Bronchial epithelial cell (primary cell): ENCODE data around the gene PRMT2. TPM values are rescaled to one million over a fixed set of nuclear protein-coding genes. Genes with fewer than 3 reads are reported as not detected.
"Not testable (repeated sequence)": the region's sequence is repeated elsewhere in the genome, so short reads cannot be mapped to it uniquely, and the experiment has no call there.

ENCODE experiments used
- DNase-seq: peaks from one replicate; pipeline ENCODE4 v3.0.0-alpha.2; 2010; ENCODE audit warnings: low read depth
- FAIRE-seq: peaks from 2 replicates; lab custom pipeline; 2011; peaks lifted over from hg19 to GRCh38; lab: Jason Lieb, UNC
- H3K27me3 ChIP-seq: 2 replicates; pipeline ENCODE4 v1.5.1; 2011; ENCODE audit warnings: low read length; ENCODE audit not compliant: control insufficient read depth, insufficient read depth
- H3K36me3 ChIP-seq: 2 replicates; pipeline ENCODE4 v1.5.1; 2011; ENCODE audit warnings: low read length; ENCODE audit not compliant: control insufficient read depth, insufficient read depth
- H3K4me3 ChIP-seq: 2 replicates; pipeline ENCODE4 v1.5.1; 2011; ENCODE audit warnings: mild to moderate bottlenecking, low read depth, low read length, control low read depth
- CTCF ChIP-seq: IDR thresholded peaks from 2 replicates; pipeline ENCODE4 v1.5.1; 2011; ENCODE audit warnings: mild to moderate bottlenecking, moderate library complexity, low read length, control low read depth, inconsistent platforms; ENCODE audit not compliant: insufficient read depth, severe bottlenecking
- total RNA-seq: library from RNA; depleted of rRNA; stranded (reverse); fragments of >200 nt; gene quantifications from 2 replicates; pipeline ENCODE4 v1.2.1, GENCODE V29; 2014

Gene PRMT2
- total RNA-seq, 1 donor from 2014 or later, result 112 TPM

GRCh38 chr21:46668381-46668780 lies 32.9 kb downstream of the PRMT2 start:
- peaks cover 1% of the 10 kb centered on the region for H3K36me3 ChIP-seq
- no peak for TF ChIP-seq CTCF
- DNase-seq (no peak), FAIRE-seq (no peak)
- H3K27me3 ChIP-seq, result no peaks in the 10 kb centered on the region
- H3K4me3 ChIP-seq, result peak overlapping the region; percentile 56

- FAIRE-seq, result not testable (repeated sequence)
These were observed 33.4 kb downstream of the PRMT2 start for GRCh38 chr21:46668904-46669303.

DNA sequence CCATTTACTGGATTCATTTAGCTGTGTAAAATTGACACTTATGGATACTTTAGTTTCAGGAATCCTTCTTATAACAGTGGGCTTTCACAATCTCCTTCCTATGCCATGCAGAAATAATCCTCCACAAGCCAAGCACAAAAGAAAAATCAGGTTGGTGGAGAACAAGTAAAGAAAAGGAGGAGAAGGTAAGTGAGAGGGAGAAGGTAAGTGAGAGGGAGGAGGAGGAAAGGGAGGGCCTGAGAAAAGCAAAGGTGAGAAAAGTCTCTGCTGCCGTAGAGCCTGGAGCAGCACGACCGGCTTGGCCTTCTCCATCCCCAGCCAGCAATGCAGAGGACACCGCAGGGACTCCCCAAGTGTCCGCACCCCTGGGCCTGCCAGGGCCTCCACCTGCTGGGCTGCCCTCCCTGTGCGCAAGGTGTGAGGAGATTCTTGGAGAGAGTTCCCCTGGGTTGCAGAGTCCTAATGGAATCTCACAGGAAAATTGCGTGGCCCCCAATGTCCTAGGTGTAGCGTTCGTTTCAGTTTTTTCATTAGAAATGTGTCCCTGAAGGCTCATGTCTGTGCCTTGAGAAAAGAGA lies 39.0 kb downstream of the PRMT2 start:
- TF ChIP-seq CTCF, result no peak
- Histone ChIP-seq H3K27me3 (no peaks in the 10 kb centered on the region), H3K4me3 (no peak overlapping the region), H3K36me3 (no peaks in the 10 kb centered on the region)
- DNase-seq (no peak), FAIRE-seq (no peak)

More at GRCh38 chr21:46668904-46669303, 33.4 kb downstream of the PRMT2 start:
- DNase-seq, H3K4me3 ChIP-seq, H3K27me3 ChIP-seq, H3K36me3 ChIP-seq: not testable (repeated sequence)

DNA sequence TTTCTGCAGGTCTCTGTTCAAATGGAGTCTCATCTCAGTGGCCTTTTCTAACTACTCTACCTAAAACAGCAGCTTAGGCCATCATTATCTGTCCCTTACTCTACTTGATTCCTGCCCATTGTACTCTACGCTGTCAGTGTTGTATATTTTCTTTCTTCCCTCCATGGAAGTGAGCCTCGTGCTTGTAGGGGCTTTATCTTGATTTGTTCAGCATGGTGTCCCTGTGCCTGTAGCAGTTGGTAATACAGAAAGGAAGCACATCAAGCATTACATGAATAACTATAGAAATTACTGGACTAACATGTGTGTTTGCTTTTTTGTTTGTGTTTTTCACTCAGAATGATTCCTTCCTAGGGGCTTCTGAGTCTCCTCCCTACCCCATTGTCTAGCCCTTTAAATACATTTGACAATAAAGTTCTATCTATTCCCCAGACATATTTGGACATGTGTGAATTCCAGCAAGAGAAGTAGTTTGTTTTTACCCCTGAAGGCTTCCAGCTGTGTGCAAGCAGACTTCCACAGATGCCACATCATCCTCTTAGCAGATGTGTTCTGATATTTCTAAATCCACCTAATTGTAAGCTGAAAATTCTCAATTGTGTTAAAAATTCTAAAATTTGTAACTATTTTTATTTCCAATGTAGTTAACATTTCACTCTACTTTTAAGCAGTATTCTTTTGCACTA lies 40.3 kb downstream of the PRMT2 start:
- no peaks in the 10 kb centered on the region for H3K36me3 ChIP-seq
- H3K27me3 ChIP-seq, result no peaks in the 10 kb centered on the region
- no peak overlapping the region for H3K4me3 ChIP-seq
- no peak for TF ChIP-seq CTCF
- DNase-seq, result no peak
- FAIRE-seq, result no peak

DNA sequence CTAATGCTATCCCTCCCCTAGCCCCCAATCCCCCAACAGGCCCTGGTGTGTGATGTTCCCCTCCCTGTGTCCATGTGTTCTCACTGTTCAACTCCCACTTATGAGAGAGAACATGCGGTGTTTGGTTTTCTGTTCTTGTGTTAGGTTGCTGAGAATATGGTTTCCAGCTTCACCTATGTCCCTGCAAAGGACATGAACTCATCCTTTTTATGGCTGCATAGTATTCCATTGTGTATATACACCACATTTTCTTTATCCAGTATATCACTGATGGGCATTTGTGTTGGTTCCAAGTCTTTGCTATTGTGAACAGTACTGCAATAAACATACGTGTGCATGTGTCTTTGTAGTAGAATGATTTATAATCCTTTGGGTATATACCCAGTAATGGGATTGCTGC lies 41.1 kb downstream of the PRMT2 start:
- FAIRE-seq, H3K4me3 ChIP-seq, H3K27me3 ChIP-seq, H3K36me3 ChIP-seq, DNase-seq: not testable (repeated sequence)

DNA sequence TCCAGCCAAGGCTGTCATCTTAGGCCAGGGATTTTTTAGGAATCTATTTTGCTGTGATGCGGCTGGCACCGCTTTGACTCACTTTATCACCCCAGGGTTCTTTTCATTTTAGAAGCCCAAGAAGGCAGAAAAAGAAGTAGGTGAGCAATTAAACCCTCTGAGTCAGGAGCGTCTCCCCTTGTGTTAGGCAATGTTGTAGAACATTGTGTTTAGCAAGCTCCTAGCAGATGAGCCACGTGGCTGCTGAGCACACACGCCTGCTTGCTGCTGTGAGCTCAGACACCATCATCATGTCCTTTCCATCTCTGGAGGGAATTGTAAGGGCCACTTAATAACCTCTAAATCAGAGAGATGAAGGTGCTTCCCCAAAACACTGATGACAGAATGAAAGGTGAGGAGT lies 46.1 kb downstream of the PRMT2 start:
- not testable (repeated sequence) for H3K27me3 ChIP-seq, H3K36me3 ChIP-seq, H3K4me3 ChIP-seq, FAIRE-seq
- DNase-seq, result peak; percentile 63

GRCh38 chr21:46698652-46699051 lies 63.2 kb downstream of the PRMT2 start:
- DNase-seq, H3K36me3 ChIP-seq, H3K27me3 ChIP-seq, H3K4me3 ChIP-seq, FAIRE-seq: not testable (repeated sequence)

DNA sequence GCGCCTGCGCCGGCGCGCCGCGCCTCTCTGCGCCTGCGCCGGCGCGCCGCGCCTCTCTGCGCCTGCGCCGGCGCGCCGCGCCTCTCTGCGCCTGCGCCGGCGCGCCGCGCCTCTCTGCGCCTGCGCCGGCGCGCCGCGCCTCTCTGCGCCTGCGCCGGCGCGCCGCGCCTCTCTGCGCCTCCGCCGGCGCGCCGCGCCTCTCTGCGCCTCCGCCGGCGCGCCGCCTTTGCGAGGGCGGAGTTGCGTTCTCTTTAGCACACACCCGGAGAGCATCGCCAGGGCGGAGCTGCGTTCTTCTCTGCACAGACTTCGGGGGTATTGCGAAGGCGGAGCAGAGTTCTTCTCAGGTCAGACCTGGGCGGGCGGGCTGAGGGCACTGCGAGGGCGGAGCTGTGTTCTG lies 63.6 kb downstream of the PRMT2 start:
- H3K27me3 ChIP-seq, H3K36me3 ChIP-seq, FAIRE-seq, DNase-seq, H3K4me3 ChIP-seq: not testable (repeated sequence)

Other genes with a start within 250 kb of the PRMT2 start
- 28.2 and 35.5 TPM in 2 replicates for gene DIP2A, start 176.8 kb upstream of the PRMT2 start, total RNA-seq
- not detected in 2 replicates for gene S100B, start 30.6 kb upstream of the PRMT2 start, total RNA-seq